IPS DF 6.9 (cell line): ENCODE measurements around the gene KCNJ10.

Experiments
- DNase-seq: peaks from one replicate; pipeline ENCODE4 v3.0.0-alpha.2; 2013; ENCODE audit warnings: low read depth, low spot score
- H3K27ac ChIP-seq: one replicate; pipeline ENCODE4 v1.5.1; 2013; ENCODE audit warnings: low read length, control low read depth
- H3K27me3 ChIP-seq: 2 replicates; pipeline ENCODE4 v1.6.1; 2013; ENCODE audit warnings: mild to moderate bottlenecking, low read length; ENCODE audit not compliant: control insufficient read depth, insufficient read depth
- H3K36me3 ChIP-seq: 2 replicates; pipeline ENCODE4 v1.6.1; 2013; ENCODE audit warnings: low read length; ENCODE audit not compliant: control insufficient read depth, insufficient read depth
- H3K4me1 ChIP-seq: 2 replicates; pipeline ENCODE4 v1.6.1; 2013; ENCODE audit warnings: low read length; ENCODE audit not compliant: control insufficient read depth, insufficient read depth
- H3K4me3 ChIP-seq: 2 replicates; pipeline ENCODE4 v1.5.1; 2013; ENCODE audit warnings: mild to moderate bottlenecking, low read length
- H3K9me3 ChIP-seq: 2 replicates; pipeline ENCODE4 v1.6.1; 2013; ENCODE audit warnings: low read length, inconsistent platforms; ENCODE audit not compliant: control insufficient read depth, insufficient read depth
- WGBS: extraction: QIAGEN DNeasy Blood & Tissue Kit; methylation state at CpG from one replicate; pipeline ENCODE4 v1.1.7; 2013; ENCODE audit warnings: mixed read lengths, missing lambda C conversion rate; ENCODE audit not compliant: insufficient read length, insufficient coverage; 5-methylcytosine and 5-hydroxymethylcytosine counted together

The KCNJ10 gene

GRCh38 chr1:159964144-159964543, 105.8 kb downstream of the KCNJ10 start:
- no peak for DNase-seq

GRCh38 chr1:159962176-159962575, 107.8 kb downstream of the KCNJ10 start:
- Histone ChIP-seq H3K4me3 (no peak overlapping the region), H3K4me1 (no peaks in the 10 kb centered on the region), H3K36me3 (no peaks in the 10 kb centered on the region), H3K9me3 (no peaks in the 10 kb centered on the region), H3K27ac (no peak overlapping the region), H3K27me3 (no peaks in the 10 kb centered on the region)
- no peak for DNase-seq
- no CpG with 5 or more reads among the region's 11 CpGs for WGBS

More at GRCh38 chr1:159964144-159964543, 105.8 kb downstream of the KCNJ10 start:
- Histone ChIP-seq H3K27me3 (no peaks in the 10 kb centered on the region), H3K27ac (no peak overlapping the region), H3K36me3 (no peaks in the 10 kb centered on the region), H3K4me1 (no peaks in the 10 kb centered on the region), H3K4me3 (no peak overlapping the region), H3K9me3 (no peaks in the 10 kb centered on the region)
- WGBS, result no CpG with 5 or more reads among the region's 3 CpGs

GRCh38 chr1:159961636-159962035, 108.3 kb downstream of the KCNJ10 start:
- Histone ChIP-seq H3K27ac (no peak overlapping the region), H3K4me1 (no peaks in the 10 kb centered on the region), H3K9me3 (no peaks in the 10 kb centered on the region), H3K4me3 (no peak overlapping the region), H3K27me3 (no peaks in the 10 kb centered on the region), H3K36me3 (no peaks in the 10 kb centered on the region)
- no CpG with 5 or more reads among the region's 15 CpGs for WGBS
- no peak for DNase-seq

- Histone ChIP-seq H3K27ac (no peak overlapping the region), H3K4me1 (no peaks in the 10 kb centered on the region), H3K27me3 (no peaks in the 10 kb centered on the region), H3K36me3 (no peaks in the 10 kb centered on the region), H3K4me3 (no peak overlapping the region), H3K9me3 (no peaks in the 10 kb centered on the region)
- no peak for DNase-seq
- no CpG with 5 or more reads among the region's 5 CpGs for WGBS
Measured at GRCh38 chr1:159960721-159961381, 109.1 kb downstream of the KCNJ10 start.

GRCh38 chr1:159959451-159959850, 110.5 kb downstream of the KCNJ10 start:
- Histone ChIP-seq H3K4me3 (no peak overlapping the region), H3K36me3 (no peaks in the 10 kb centered on the region), H3K27ac (no peak overlapping the region), H3K27me3 (no peaks in the 10 kb centered on the region), H3K9me3 (no peaks in the 10 kb centered on the region; the same call in 1 of the 2 replicates), H3K4me1 (no peaks in the 10 kb centered on the region)
- no CpG with 5 or more reads among the region's 4 CpGs for WGBS
- no peak for DNase-seq

GRCh38 chr1:159958719-159959380, 111.1 kb downstream of the KCNJ10 start:
- H3K4me1 ChIP-seq, result no peaks in the 10 kb centered on the region
- no peaks in the 10 kb centered on the region for H3K27me3 ChIP-seq
- no peak for DNase-seq
- no peaks in the 10 kb centered on the region for H3K36me3 ChIP-seq
- H3K4me3 ChIP-seq, result no peak overlapping the region
- H3K9me3 ChIP-seq, result no peaks in the 10 kb centered on the region; the same call in 1 of the 2 replicates
- H3K27ac ChIP-seq, result no peak overlapping the region
- WGBS, result no CpG with 5 or more reads among the region's 3 CpGs

- Histone ChIP-seq H3K27me3 (no peaks in the 10 kb centered on the region), H3K4me3 (no peak overlapping the region; the same call in 1 of the 2 replicates), H3K4me1 (no peaks in the 10 kb centered on the region), H3K36me3 (no peaks in the 10 kb centered on the region), H3K9me3 (no peaks in the 10 kb centered on the region; the same call in 1 of the 2 replicates), H3K27ac (no peak overlapping the region)
- DNase-seq, result no peak
- WGBS, result no CpG with 5 or more reads among the region's 9 CpGs
Measured at GRCh38 chr1:159957824-159958268, 112.1 kb downstream of the KCNJ10 start.

- Histone ChIP-seq H3K9me3 (no peaks in the 10 kb centered on the region; the same call in 1 of the 2 replicates), H3K4me1 (no peaks in the 10 kb centered on the region), H3K36me3 (no peaks in the 10 kb centered on the region), H3K27ac (no peak overlapping the region), H3K4me3 (no peak overlapping the region), H3K27me3 (no peaks in the 10 kb centered on the region)
- whole genome bisulfite sequencing, result no CpG with 5 or more reads among the region's 3 CpGs
- DNase-seq, result no peak
Measured at GRCh38 chr1:159955456-159955855, 114.5 kb downstream of the KCNJ10 start.

- Histone ChIP-seq H3K27me3 (no peaks in the 10 kb centered on the region), H3K27ac (no peak within 1 kb of the TSS), H3K4me3 (no peak within 1 kb of the TSS), H3K9me3 (no peaks in the 10 kb centered on the region; the same call in 1 of the 2 replicates), H3K36me3 (no peaks in the 10 kb centered on the region), H3K4me1 (no peaks in the 10 kb centered on the region)
- DNase-seq, result no peak
- WGBS, result no CpG with 5 or more reads among the region's 11 CpGs
Measured at GRCh38 chr1:159953536-159954515, 116.1 kb downstream of the KCNJ10 start, which contains the start of gene SLAMF9. SLAMF9 (minus strand) TSS chr1:159954237; CDS start chr1:159954137, 100 bp downstream.

- no peaks in the 10 kb centered on the region for H3K4me1 ChIP-seq
- no CpG with 5 or more reads among the region's 5 CpGs for WGBS
- no peaks in the 10 kb centered on the region for H3K27me3 ChIP-seq
- H3K36me3 ChIP-seq, result no peaks in the 10 kb centered on the region
- H3K27ac ChIP-seq, result no peak overlapping the region
- H3K4me3 ChIP-seq, result no peak overlapping the region
- DNase-seq, result no peak
- H3K9me3 ChIP-seq, result no peaks in the 10 kb centered on the region; the same call in 1 of the 2 replicates
Measured at GRCh38 chr1:159952932-159953331, 117.0 kb downstream of the KCNJ10 start.
